Endothelial cell of umbilical vein (primary cell): ENCODE measurements around the gene ARF5. TPM values are rescaled to one million over a fixed set of nuclear protein-coding genes. Genes with fewer than 3 reads are reported as not detected.

Experiments
- BruUV-seq: library from RNA; stranded (reverse); fragments of 400-500 nt; replicated peaks from 2 replicates; lab custom pipeline; 2021; lab: Mats Ljungman, UMichigan
- CTCF ChIA-PET: fragments of 300-600, 350-600 bp; sonication (Branson Sonifier 250); formaldehyde crosslinking; loops from one replicate; lab custom pipeline; 2021; ENCODE audit warnings: antibody characterized with exemption, inconsistent platforms; lab: Charles Lee
- POLR2A ChIA-PET: fragments of 300-600, 350-600 bp; sonication (Branson Sonifier 250); formaldehyde crosslinking; loops from one replicate; lab custom pipeline; 2021; ENCODE audit warnings: antibody characterized with exemption, inconsistent platforms; lab: Charles Lee
- DNase-seq: peaks from one replicate; pipeline ENCODE4 v3.0.0-alpha.2; 2011; ENCODE audit warnings: low read depth, low spot score
- FAIRE-seq: peaks from 2 replicates; lab custom pipeline; 2011; peaks lifted over from hg19 to GRCh38; lab: Jason Lieb, UNC
- H2AFZ ChIP-seq: 2 replicates; pipeline ENCODE4 v1.6.0; 2012; ENCODE audit warnings: low read depth, low read length, control low read depth, inconsistent platforms
- H3K27ac ChIP-seq: 2 replicates; pipeline ENCODE4 v1.5.1; 2011; ENCODE audit warnings: low read depth, mild to moderate bottlenecking, control low read depth, low read length, moderate library complexity; ENCODE audit not compliant: insufficient read depth
- H3K27me3 ChIP-seq, 2 experiments: 2 replicates each; pipeline versions ENCODE4 v1.6.0 to v1.6.1; 2011; ENCODE audit warnings: low read length in 2 of 2, mixed read lengths in 1 of 2; ENCODE audit not compliant: control insufficient read depth in 2 of 2, insufficient read depth in 2 of 2
- H3K36me3 ChIP-seq, 2 experiments: 2 replicates in 1 of 2; 3 replicates in 1 of 2; pipeline ENCODE4 v1.5.1; 2011; ENCODE audit warnings: low read length in 2 of 2, mild to moderate bottlenecking in 1 of 2, moderate library complexity in 1 of 2; ENCODE audit not compliant: control insufficient read depth in 2 of 2, insufficient read depth in 2 of 2; ENCODE audit errors: extremely low read depth in 1 of 2
- H3K4me1 ChIP-seq: 3 replicates; pipeline ENCODE4 v1.5.1; 2011; ENCODE audit warnings: mild to moderate bottlenecking, low read length; ENCODE audit not compliant: control insufficient read depth, insufficient read depth; ENCODE audit errors: extremely low read depth
- H3K4me2 ChIP-seq: 2 replicates; pipeline ENCODE4 v1.6.1; 2011; ENCODE audit warnings: low read length, control low read depth, mixed read lengths; ENCODE audit not compliant: insufficient read depth
- H3K4me3 ChIP-seq, 3 experiments: fragments of 200-600 bp in 1 of 3; sonication (generic), shearing (Covaris generic) in 1 of 3; replicated peaks in 1 of 3; 2 replicates each; pipeline ENCODE4 v1.5.1; 2011 to 2016; ENCODE audit warnings: control low read depth in 3 of 3, low read length in 3 of 3, mild to moderate bottlenecking in 2 of 3, inconsistent platforms in 1 of 3, low read depth in 1 of 3, moderate library complexity in 1 of 3; ENCODE audit not compliant: insufficient read depth in 1 of 3
- H3K79me2 ChIP-seq: 2 replicates; pipeline ENCODE4 v1.6.0; 2012; ENCODE audit warnings: low read length, inconsistent platforms; ENCODE audit not compliant: control insufficient read depth, insufficient read depth
- H3K9ac ChIP-seq: replicated peaks from 2 replicates; pipeline ENCODE3; 2011; ENCODE audit warnings: low read length, control low read depth; ENCODE audit not compliant: insufficient read depth; ENCODE audit errors: extremely low read depth
- H3K9me1 ChIP-seq: replicated peaks from 3 replicates; pipeline ENCODE4 v1.6.0; 2011; ENCODE audit warnings: mild to moderate bottlenecking, low read length; ENCODE audit not compliant: control insufficient read depth, insufficient read depth; ENCODE audit errors: extremely low read depth
- H3K9me3 ChIP-seq: replicated peaks from 2 replicates; pipeline ENCODE4 v1.5.1; 2012; ENCODE audit warnings: low read length, inconsistent platforms; ENCODE audit not compliant: control insufficient read depth, insufficient read depth
- H4K20me1 ChIP-seq: replicated peaks from 2 replicates; pipeline ENCODE3; 2011; ENCODE audit warnings: mild to moderate bottlenecking, low read length; ENCODE audit not compliant: control insufficient read depth, insufficient read depth; ENCODE audit errors: extremely low read depth
- EZH2 ChIP-seq: IDR thresholded peaks from 2 replicates; pipeline ENCODE4 v1.6.1; 2012; ENCODE audit warnings: borderline replicate concordance, low read depth, mild to moderate bottlenecking, moderate library complexity, low read length, inconsistent platforms; ENCODE audit not compliant: severe bottlenecking
- FOS ChIP-seq: IDR thresholded peaks from 2 replicates; pipeline ENCODE4 v1.6.1; 2011; ENCODE audit warnings: mild to moderate bottlenecking, low read length, moderate library complexity, borderline replicate concordance; ENCODE audit not compliant: insufficient read depth
- GATA2 ChIP-seq: IDR thresholded peaks from 2 replicates; pipeline ENCODE4 v1.7.0; 2011; ENCODE audit warnings: low read depth, mild to moderate bottlenecking, moderate library complexity, mixed read lengths, low read length; ENCODE audit not compliant: insufficient read length, insufficient read depth
- JUN ChIP-seq: IDR thresholded peaks from 2 replicates; pipeline ENCODE4 v1.6.1; 2011; ENCODE audit warnings: borderline replicate concordance, low read depth; ENCODE audit not compliant: insufficient read length, insufficient read depth
- MAX ChIP-seq: IDR thresholded peaks from 2 replicates; pipeline ENCODE4 v1.6.1; 2011; ENCODE audit not compliant: insufficient read depth, insufficient read length
- MYC ChIP-seq: IDR thresholded peaks from one replicate; pipeline ENCODE4 v1.6.1; 2011; ENCODE audit warnings: mild to moderate bottlenecking, low read depth, low read length
- POLR2A ChIP-seq: IDR thresholded peaks from 2 replicates; pipeline ENCODE4 v1.6.1; 2012; ENCODE audit warnings: low read depth, mild to moderate bottlenecking, control low read depth, low read length
- POLR2AphosphoS5 ChIP-seq: IDR thresholded peaks from 2 replicates; pipeline ENCODE4 v1.6.1; 2012; ENCODE audit warnings: low read depth, mild to moderate bottlenecking, control low read depth, low read length, moderate library complexity; ENCODE audit not compliant: insufficient read depth
- dilution Hi-C: fragments of 300-500 bp; cut with MboI; formaldehyde crosslinking; loops from one replicate; pipeline ENCODE4 v1.15.0; 2019; ENCODE audit warnings: low sequenced_read_pairs; ENCODE audit not compliant: extremely low pct_ligation_motif_present
- intact Hi-C: fragments of 100-400 bp; cut with micrococcal nuclease; formaldehyde crosslinking; loops from one replicate; pipeline ENCODE4 v1.10.0; 2022
- polyA plus RNA-seq, 4 experiments: library from polyadenylated mRNA; depleted of rRNA in 3 of 4; stranded (reverse) in 3 of 4; unstranded in 1 of 4; fragments of >200 nt; gene quantifications; 2 replicates each; pipeline versions ENCODE4 v1.2.1 to v1.2.3, GENCODE V29; 2011 to 2012; ENCODE audit warnings: missing spikeins in 1 of 4
- total RNA-seq: library from RNA; stranded (reverse); gene quantifications from 2 replicates; pipeline ENCODE4 v1.2.3, GENCODE V29; 2021
- TF ChIP-seq, protein P1 (sequence below), 2 donors: IDR thresholded peaks; 1 replicate in 1 of 2; 2 replicates in 1 of 2; pipeline ENCODE4 v1.5.1; 2011; ENCODE audit warnings: low read length in 2 of 2, mild to moderate bottlenecking in 2 of 2, moderate library complexity in 2 of 2, control low read depth in 1 of 2, inconsistent platforms in 1 of 2, low read depth in 1 of 2; ENCODE audit not compliant: insufficient read depth in 1 of 2; ENCODE audit errors: extremely low read depth in 1 of 2

ARF5 gene
- total and polyA plus RNA-seq, 2 donors (not counting 3 experiments of a cell fraction or from before 2014, with no cell fraction given) = 122 to 428 TPM

- dilution Hi-C loops (no loop called here), intact Hi-C loops (no loop called here)
- Histone ChIP-seq H3K9me3 (no peaks in the 10 kb centered on the region), H3K36me3 (peaks cover 2 to 11% of the 10 kb centered on the region in 2 experiments), H3K27me3 (no peaks in the 10 kb centered on the region), H4K20me1 (no peaks in the 10 kb centered on the region), H3K27ac (no peak overlapping the region), H3K9me1 (no peaks in the 10 kb centered on the region), H2AFZ (no peak overlapping the region), H3K4me1 (peaks cover 15% of the 10 kb centered on the region), H3K4me3 (no peak overlapping the region), H3K79me2 (peaks cover 3% of the 10 kb centered on the region), H3K9ac (no peak overlapping the region), H3K4me2 (no peak overlapping the region)
- POLR2A ChIA-PET = no interaction called here
- DNase-seq (no peak), FAIRE-seq (no peak)
- CTCF ChIA-PET = no interaction called here
- no TSS peak for BruUV-seq
- TF ChIP-seq, protein P1, sequence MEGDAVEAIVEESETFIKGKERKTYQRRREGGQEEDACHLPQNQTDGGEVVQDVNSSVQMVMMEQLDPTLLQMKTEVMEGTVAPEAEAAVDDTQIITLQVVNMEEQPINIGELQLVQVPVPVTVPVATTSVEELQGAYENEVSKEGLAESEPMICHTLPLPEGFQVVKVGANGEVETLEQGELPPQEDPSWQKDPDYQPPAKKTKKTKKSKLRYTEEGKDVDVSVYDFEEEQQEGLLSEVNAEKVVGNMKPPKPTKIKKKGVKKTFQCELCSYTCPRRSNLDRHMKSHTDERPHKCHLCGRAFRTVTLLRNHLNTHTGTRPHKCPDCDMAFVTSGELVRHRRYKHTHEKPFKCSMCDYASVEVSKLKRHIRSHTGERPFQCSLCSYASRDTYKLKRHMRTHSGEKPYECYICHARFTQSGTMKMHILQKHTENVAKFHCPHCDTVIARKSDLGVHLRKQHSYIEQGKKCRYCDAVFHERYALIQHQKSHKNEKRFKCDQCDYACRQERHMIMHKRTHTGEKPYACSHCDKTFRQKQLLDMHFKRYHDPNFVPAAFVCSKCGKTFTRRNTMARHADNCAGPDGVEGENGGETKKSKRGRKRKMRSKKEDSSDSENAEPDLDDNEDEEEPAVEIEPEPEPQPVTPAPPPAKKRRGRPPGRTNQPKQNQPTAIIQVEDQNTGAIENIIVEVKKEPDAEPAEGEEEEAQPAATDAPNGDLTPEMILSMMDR (IDR thresholded peaks at IDR 0.05; ENCODE audit: extremely low read depth in 1 of 2, insufficient read depth in 1 of 2, low read depth in 1 of 2, low read length in 2 of 2) = no peak
- TF ChIP-seq FOS (no peak), POLR2AphosphoS5 (no peak), GATA2 (no peak), JUN (no peak), POLR2A (no peak), EZH2 (no peak), MYC (no peak), MAX (no peak)
These were observed 3.0 kb downstream of the ARF5 start for GRCh38 chr7:127591189-127591588.
